Measurements from ENCODE around the gene GALNT17.

DNA sequence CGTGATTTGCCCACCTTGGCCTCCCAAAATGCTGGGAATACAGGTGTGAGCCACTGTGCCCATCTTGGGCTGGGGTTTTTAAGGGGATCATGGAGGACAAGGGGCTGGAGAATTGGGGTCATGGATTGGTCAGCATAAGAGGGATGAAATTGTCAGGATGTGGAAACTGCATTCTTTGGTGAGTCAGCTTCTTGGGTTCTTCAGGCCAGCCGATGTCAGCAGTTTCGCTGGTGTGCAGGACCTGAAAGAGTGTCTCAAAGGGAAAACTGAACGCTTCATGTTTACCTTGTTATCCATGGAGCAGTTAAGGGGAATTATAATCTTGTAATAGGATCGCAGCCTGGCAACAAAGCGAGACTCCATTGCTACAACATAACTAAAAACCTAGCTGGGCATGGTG is 13.0 kb downstream of the GALNT17 start:
- no peak for TF ChIP-seq POLR2A (IDR thresholded peaks at IDR 0.05; ENCODE audit: low read depth, low read length)
- no peak for TF ChIP-seq POLR2AphosphoS5 (IDR thresholded peaks at IDR 0.05; ENCODE audit: low read depth, low read length)
- no peak for TF ChIP-seq TAF1 (IDR thresholded peaks at IDR 0.05; ENCODE audit: low read depth, low read length)
- TF ChIP-seq PAX5 (IDR thresholded peaks at IDR 0.05; ENCODE audit: insufficient read depth, low read length, severe bottlenecking): no peak
- TF ChIP-seq POU2F2 (IDR thresholded peaks at IDR 0.05; ENCODE audit: low read depth, low read length): no peak
- no peak for TF ChIP-seq SPI1 (IDR thresholded peaks at IDR 0.05; ENCODE audit: low read depth, low read length)
